H1 (cell line): ENCODE measurements around the gene CCDC15. TPM values are rescaled to one million over a fixed set of nuclear protein-coding genes. Genes with fewer than 3 reads are reported as not detected.

ENCODE experiments used
- CTCF ChIA-PET: fragments of 300-600 bp; sonication (Branson Sonifier 250); formaldehyde crosslinking; loops from one replicate; lab custom pipeline; 2021; ENCODE audit not compliant: partially characterized antibody; lab: Charles Lee
- POLR2A ChIA-PET: fragments of 300-600 bp; sonication (Branson Sonifier 250); formaldehyde crosslinking; loops from one replicate; lab custom pipeline; 2021; ENCODE audit warnings: inconsistent platforms; ENCODE audit not compliant: partially characterized antibody; lab: Charles Lee
- DNase-seq, 2 experiments: peaks; one replicate each; pipeline versions ENCODE4 v3.0.0 to v3.0.0-alpha.2; 2010 to 2022; ENCODE audit warnings: low spot score in 2 of 2, low read depth in 1 of 2, mixed read lengths in 1 of 2
- FAIRE-seq: peaks from 2 replicates; lab custom pipeline; 2011; peaks lifted over from hg19 to GRCh38; lab: Jason Lieb, UNC
- H2AFZ ChIP-seq: 2 replicates; pipeline ENCODE4 v1.8.1; 2012; ENCODE audit warnings: low read length, inconsistent platforms
- H2AK5ac ChIP-seq: 2 replicates; pipeline ENCODE4 v1.6.1; 2013; ENCODE audit warnings: low read depth, low read length
- H2BK120ac ChIP-seq: replicated peaks from 2 replicates; pipeline ENCODE3; 2013; ENCODE audit warnings: low read depth, low read length, inconsistent platforms
- H2BK12ac ChIP-seq: 2 replicates; pipeline ENCODE4 v1.6.1; 2013; ENCODE audit warnings: low read depth, low read length
- H2BK15ac ChIP-seq: 2 replicates; pipeline ENCODE4 v1.6.1; 2013; ENCODE audit warnings: low read length
- H2BK20ac ChIP-seq: 2 replicates; pipeline ENCODE4 v1.6.1; 2013; ENCODE audit warnings: low read length
- H2BK5ac ChIP-seq: 2 replicates; pipeline ENCODE4 v1.6.1; 2013; ENCODE audit warnings: low read depth, low read length
- H3K14ac ChIP-seq: 2 replicates; pipeline ENCODE4 v1.6.1; 2013; ENCODE audit warnings: inconsistent platforms; ENCODE audit not compliant: insufficient read length
- H3K18ac ChIP-seq: 2 replicates; pipeline ENCODE4 v1.6.1; 2013; ENCODE audit warnings: low read length; ENCODE audit errors: extremely low read depth
- H3K23ac ChIP-seq: 2 replicates; pipeline ENCODE4 v1.6.1; 2013; ENCODE audit warnings: inconsistent platforms; ENCODE audit not compliant: insufficient read length
- H3K23me2 ChIP-seq: 2 replicates; pipeline ENCODE4 v1.6.1; 2013; ENCODE audit warnings: low read depth, low read length
- H3K27ac ChIP-seq: 2 replicates; pipeline ENCODE4 v1.6.1; 2011; ENCODE audit warnings: low read depth, low read length, inconsistent platforms
- H3K27me3 ChIP-seq, 4 experiments: replicated peaks in 1 of 4; 1 replicate in 1 of 4; 2 replicates in 3 of 4; pipeline versions ENCODE4 v1.6.1 to v1.8.1; 2011 to 2013; ENCODE audit warnings: low read length in 3 of 4, mild to moderate bottlenecking in 3 of 4, inconsistent platforms in 2 of 4, mixed read lengths in 2 of 4, moderate library complexity in 1 of 4; ENCODE audit not compliant: control insufficient read depth in 3 of 4, insufficient read depth in 3 of 4; ENCODE audit errors: extremely low read depth in 1 of 4
- H3K36me3 ChIP-seq, 4 experiments: 2 replicates each; pipeline versions ENCODE4 v1.6.1 to v1.8.1; 2011 to 2013; ENCODE audit warnings: mild to moderate bottlenecking in 4 of 4, low read length in 3 of 4, moderate library complexity in 2 of 4, control low read depth in 1 of 4, inconsistent platforms in 1 of 4; ENCODE audit not compliant: insufficient read depth in 4 of 4, control insufficient read depth in 2 of 4
- H3K4ac ChIP-seq: replicated peaks from 2 replicates; pipeline ENCODE3; 2013; ENCODE audit warnings: low read length, low read depth, mixed read lengths, inconsistent platforms; ENCODE audit not compliant: insufficient read length
- H3K4me1 ChIP-seq, 4 experiments: replicated peaks in 1 of 4; 1 replicate in 1 of 4; 2 replicates in 3 of 4; pipeline versions ENCODE4 v1.6.1 to v1.8.1; 2011 to 2013; ENCODE audit warnings: low read length in 3 of 4, inconsistent platforms in 2 of 4, mixed read lengths in 1 of 4; ENCODE audit not compliant: insufficient read depth in 4 of 4, control insufficient read depth in 3 of 4
- H3K4me2 ChIP-seq, 2 experiments: 2 replicates each; pipeline versions ENCODE4 v1.6.1 to v1.8.1; 2011 to 2013; ENCODE audit warnings: low read depth in 2 of 2, low read length in 2 of 2, control low read depth in 1 of 2, inconsistent platforms in 1 of 2, mild to moderate bottlenecking in 1 of 2; ENCODE audit not compliant: insufficient read depth in 1 of 2
- H3K4me3 ChIP-seq, 4 experiments: fragments of 200-600, 300-600 bp in 1 of 4; sonication (generic), shearing (Covaris generic), sonication (Bioruptor Twin) in 1 of 4; 2 replicates each; pipeline versions ENCODE4 v1.5.1 to v1.8.1; 2011 to 2016; ENCODE audit warnings: low read length in 4 of 4, low read depth in 3 of 4, control low read depth in 2 of 4, inconsistent platforms in 2 of 4, mild to moderate bottlenecking in 2 of 4, mixed read lengths in 1 of 4, moderate library complexity in 1 of 4; ENCODE audit not compliant: insufficient read depth in 2 of 4; ENCODE audit errors: extremely low read depth in 1 of 4
- H3K56ac ChIP-seq: replicated peaks from 2 replicates; pipeline ENCODE3; 2013; ENCODE audit warnings: low read depth, mild to moderate bottlenecking, mixed read lengths, low read length, inconsistent platforms; ENCODE audit not compliant: insufficient read length
- H3K79me1 ChIP-seq: 2 replicates; pipeline ENCODE4 v1.6.1; 2013; ENCODE audit warnings: low read depth, low read length, control low read depth
- H3K79me2 ChIP-seq, 2 experiments: 2 replicates each; pipeline versions ENCODE4 v1.6.1 to v1.8.1; 2012 to 2013; ENCODE audit warnings: low read length in 2 of 2, mild to moderate bottlenecking in 2 of 2, inconsistent platforms in 1 of 2; ENCODE audit not compliant: insufficient read depth in 2 of 2, control insufficient read depth in 1 of 2
- H3K9ac ChIP-seq, 4 experiments: replicated peaks in 1 of 4; 1 replicate in 1 of 4; 2 replicates in 3 of 4; pipeline versions ENCODE4 v1.6.1 to v1.8.1; 2011 to 2013; ENCODE audit warnings: low read depth in 3 of 4, low read length in 3 of 4, control low read depth in 2 of 4, mild to moderate bottlenecking in 2 of 4, moderate library complexity in 2 of 4, inconsistent platforms in 1 of 4; ENCODE audit errors: extremely low read depth in 1 of 4
- H3K9me3 ChIP-seq, 2 experiments: 2 replicates each; pipeline versions ENCODE4 v1.6.1 to v1.8.1; 2012 to 2013; ENCODE audit warnings: mild to moderate bottlenecking in 2 of 2, moderate library complexity in 2 of 2, control low read depth in 1 of 2, inconsistent platforms in 1 of 2, low read depth in 1 of 2, low read length in 1 of 2, mixed read lengths in 1 of 2; ENCODE audit not compliant: insufficient read depth in 2 of 2
- H4K20me1 ChIP-seq, 2 experiments: replicated peaks in 1 of 2; 2 replicates each; pipeline versions ENCODE3 to v1.8.1; 2011 to 2013; ENCODE audit warnings: inconsistent platforms in 2 of 2, low read length in 2 of 2, mild to moderate bottlenecking in 1 of 2; ENCODE audit not compliant: insufficient read depth in 2 of 2, control insufficient read depth in 1 of 2
- H4K5ac ChIP-seq: 2 replicates; pipeline ENCODE4 v1.6.1; 2013; ENCODE audit warnings: low read length, low read depth, mixed read lengths, inconsistent platforms; ENCODE audit not compliant: insufficient read length
- H4K8ac ChIP-seq: 2 replicates; pipeline ENCODE4 v1.8.0; 2013; ENCODE audit warnings: mild to moderate bottlenecking, moderate library complexity, low read length, inconsistent platforms; ENCODE audit not compliant: insufficient read depth; ENCODE audit errors: extremely low read depth
- H4K91ac ChIP-seq: replicated peaks from 2 replicates; pipeline ENCODE3; 2013; ENCODE audit warnings: low read length, mixed read lengths, inconsistent platforms; ENCODE audit not compliant: insufficient read length
- KDM1A ChIP-seq: fragments of 200-600, 300-600 bp; sonication (generic); IDR thresholded peaks from 2 replicates; pipeline ENCODE4 v1.7.1; 2016; ENCODE audit warnings: mild to moderate bottlenecking, low read length, borderline replicate concordance
- WGBS, 2 experiments: shearing (Covaris generic) in 1 of 2; methylation state at CpG; one replicate each; pipeline versions ENCODE4 v1.1.6 to v1.1.7; 2013 to 2015; ENCODE audit warnings: low lambda C conversion rate in 2 of 2, mixed read lengths in 2 of 2, inconsistent platforms in 1 of 2, low coverage in 1 of 2, missing lambda C conversion rate in 1 of 2; ENCODE audit not compliant: insufficient replicate concordance in 2 of 2, insufficient coverage in 1 of 2, insufficient read length in 1 of 2; ENCODE audit errors: extremely low coverage in 1 of 2, missing lambda C conversion rate in 1 of 2; 5-methylcytosine and 5-hydroxymethylcytosine counted together
- polyA plus RNA-seq, 7 experiments: library from polyadenylated mRNA; depleted of rRNA in 3 of 7; stranded (reverse) in 5 of 7; unstranded in 2 of 7; fragments of >200 nt in 5 of 7; fragments of 200-250 nt in 2 of 7; gene quantifications; 1 replicate in 5 of 7; 2 replicates in 1 of 7; 4 replicates in 1 of 7; pipeline versions ENCODE4 v1.2.1 to v1.2.3, GENCODE V29; 2011 to 2013; ENCODE audit warnings: missing spikeins in 2 of 7, mixed read lengths in 2 of 7
- total RNA-seq: library from RNA; stranded (reverse); fragmentation: NEBNext Ultra II Directional; extraction: Animal tissue kit (Norgen Biotek cat#: 25700); gene quantifications from 2 replicates; pipeline ENCODE4 v1.2.1, GENCODE V29; 2021
- TF ChIP-seq, protein P1 (sequence below): IDR thresholded peaks from 2 replicates; pipeline ENCODE4 v1.6.1; 2012; ENCODE audit warnings: inconsistent platforms

CCDC15 gene
- total and polyA plus RNA-seq, 2 of the 8 experiments (the other 6 are each of a cell fraction or from before 2014, with no cell fraction given): 1.5 to 3.1 TPM

DNA sequence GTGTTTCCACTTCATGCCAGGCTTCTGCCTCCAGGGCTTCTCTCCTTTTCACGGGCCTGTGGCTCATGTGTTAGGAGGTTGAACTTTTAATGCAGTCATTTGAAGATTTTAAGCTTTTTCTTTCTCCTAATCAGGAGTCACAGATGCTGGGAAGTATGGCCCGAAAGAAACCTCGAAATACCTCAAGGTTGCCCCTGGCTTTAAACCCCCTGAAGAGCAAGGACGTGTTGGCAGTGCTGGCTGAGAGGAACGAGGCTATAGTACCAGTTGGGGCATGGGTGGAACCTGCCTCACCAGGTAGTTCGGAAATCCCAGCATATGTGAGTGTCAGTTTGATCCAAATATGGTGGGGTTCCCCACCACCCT is 571 bp downstream of the CCDC15 start:
- ChIA-PET CTCF (interaction anchor here (0.9 to 1.6 kb wide), 8 partner anchors 12 to 475 kb away, joined by 3 to 5 read pairs (median 3); partner anchors contain the start of gene HEPACAM), POLR2A (interaction anchor here (0.6 to 1.3 kb wide), 3 partner anchors 13 to 495 kb away, joined by 3 to 4 read pairs (median 3); no protein-coding TSS in a partner anchor)
- no peak overlapping the region for H2BK20ac ChIP-seq
- peak overlapping the region; percentile 60 to 84 (median 76) for H3K4me3 ChIP-seq
- no peak overlapping the region for H2AK5ac ChIP-seq
- TF ChIP-seq KDM1A: no peak
- TF ChIP-seq, protein P1, sequence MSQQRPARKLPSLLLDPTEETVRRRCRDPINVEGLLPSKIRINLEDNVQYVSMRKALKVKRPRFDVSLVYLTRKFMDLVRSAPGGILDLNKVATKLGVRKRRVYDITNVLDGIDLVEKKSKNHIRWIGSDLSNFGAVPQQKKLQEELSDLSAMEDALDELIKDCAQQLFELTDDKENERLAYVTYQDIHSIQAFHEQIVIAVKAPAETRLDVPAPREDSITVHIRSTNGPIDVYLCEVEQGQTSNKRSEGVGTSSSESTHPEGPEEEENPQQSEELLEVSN: no peak
- H2BK5ac ChIP-seq: no peak overlapping the region
- peak overlapping the region; percentile 75 to 82 for H3K4me2 ChIP-seq
- H3K79me2 ChIP-seq: no peaks in the 10 kb centered on the region
- H3K36me3 ChIP-seq: no peaks in the 10 kb centered on the region
- H3K56ac ChIP-seq: no peak overlapping the region
- no peak overlapping the region for H4K8ac ChIP-seq
- WGBS, 2 experiments: 65% methylated on average over 6 of the region's 6 CpGs; no CpG with 5 or more reads in 1 of the 2 experiments
- H3K4ac ChIP-seq: no peak overlapping the region
- peak overlapping the region in 1 of 4 experiments; percentile 46; a peak in 1 of 7 replicates for H3K9ac ChIP-seq
- DNase-seq (no peak), FAIRE-seq (no peak)
- peaks cover 0 to 5% (median 0%) of the 10 kb centered on the region in 4 experiments; a peak in 3 of 7 replicates for H3K27me3 ChIP-seq
- peaks cover 15% of the 10 kb centered on the region; the same call in 1 of the 2 replicates for H3K23me2 ChIP-seq
- no peaks in the 10 kb centered on the region for H4K20me1 ChIP-seq
- peaks cover 0 to 4% (median 2%) of the 10 kb centered on the region in 4 experiments; a peak in 3 of 7 replicates for H3K4me1 ChIP-seq
- H2BK120ac ChIP-seq: no peak overlapping the region
- no peaks in the 10 kb centered on the region for H3K9me3 ChIP-seq
- H3K18ac ChIP-seq: no peak overlapping the region
- no peak overlapping the region for H3K23ac ChIP-seq
- H3K27ac ChIP-seq: no peak overlapping the region
- H3K14ac ChIP-seq: no peak overlapping the region
- H2AFZ ChIP-seq: peak overlapping the region; percentile 84
- no peaks in the 10 kb centered on the region for H3K79me1 ChIP-seq
- H4K5ac ChIP-seq: no peak overlapping the region
- H2BK15ac ChIP-seq: no peak overlapping the region
- no peak overlapping the region for H2BK12ac ChIP-seq
- no peak overlapping the region for H4K91ac ChIP-seq
